HepG2 (cell line): ENCODE data around the gene CD207. TPM values are rescaled to one million over a fixed set of nuclear protein-coding genes. Genes with fewer than 3 reads are reported as not detected.

ENCODE experiments used
- ARID3A ChIP-seq: IDR thresholded peaks from 2 replicates; pipeline ENCODE4 v1.6.1; 2012; ENCODE audit warnings: low read depth, low read length, improper control_type of control experiment
- FUBP1 ChIP-seq: sonication (generic); formaldehyde crosslinking; IDR thresholded peaks from 2 replicates; pipeline ENCODE4 v1.5.1; 2020; ENCODE audit warnings: missing genetic modification reagents, mild to moderate bottlenecking, borderline replicate concordance
- GFI1 ChIP-seq: sonication (generic); formaldehyde crosslinking; IDR thresholded peaks from 2 replicates; pipeline ENCODE4 v1.5.0; 2020; ENCODE audit warnings: missing genetic modification reagents, mild to moderate bottlenecking, borderline replicate concordance
- GTF3A ChIP-seq: sonication (generic); formaldehyde crosslinking; conservative IDR thresholded peaks from 2 replicates; pipeline ENCODE4 v1.4.0; 2020; ENCODE audit warnings: mild to moderate bottlenecking, missing genetic modification reagents
- MED1 ChIP-seq: sonication (generic); formaldehyde crosslinking; IDR thresholded peaks from 2 replicates; pipeline ENCODE4 v1.4.0; 2020; ENCODE audit warnings: missing genetic modification reagents
- NR1H2 ChIP-seq: sonication (generic); formaldehyde crosslinking; IDR thresholded peaks from 2 replicates; pipeline ENCODE4 v1.8.1; 2022; ENCODE audit warnings: low read depth, missing genetic modification reagents, borderline replicate concordance
- PCBP1 ChIP-seq: fragments of 200-400 bp; formaldehyde crosslinking; IDR thresholded peaks from 2 replicates; pipeline ENCODE4 v1.6.1; 2017; ENCODE audit warnings: mild to moderate bottlenecking, low read depth, low read length, borderline replicate concordance
- POLR2AphosphoS2 ChIP-seq: IDR thresholded peaks from 2 replicates; pipeline ENCODE4 v1.6.1; 2011; ENCODE audit warnings: low read depth, low read length, improper control_type of control experiment
- PPARG ChIP-seq: conservative IDR thresholded peaks from 2 replicates; pipeline ENCODE4 v1.6.1; 2016; ENCODE audit warnings: missing biosample characterization, missing genetic modification reagents
- RAD21 ChIP-seq: fragments of 450-650 bp; formaldehyde crosslinking; IDR thresholded peaks from 2 replicates; pipeline ENCODE4 v1.5.0; 2020; ENCODE audit warnings: mild to moderate bottlenecking
- SALL2 ChIP-seq: sonication (generic); formaldehyde crosslinking; IDR thresholded peaks from 2 replicates; pipeline ENCODE4 v1.8.1; 2023; ENCODE audit warnings: mild to moderate bottlenecking, missing genetic modification reagents, inconsistent platforms
- SMAD1 ChIP-seq: sonication (generic); formaldehyde crosslinking; IDR thresholded peaks from 2 replicates; pipeline ENCODE4 v1.4.0; 2020; ENCODE audit warnings: missing genetic modification reagents, low read depth, mild to moderate bottlenecking, borderline replicate concordance
- TEAD2 ChIP-seq: sonication (generic); formaldehyde crosslinking; IDR thresholded peaks from 2 replicates; pipeline ENCODE4 v1.9.0; 2021; ENCODE audit warnings: missing genetic modification reagents
- TOPORS ChIP-seq: sonication (generic); formaldehyde crosslinking; IDR thresholded peaks from 2 replicates; pipeline ENCODE4 v1.8.0; 2023; ENCODE audit warnings: mild to moderate bottlenecking, missing genetic modification reagents
- TSC22D2 ChIP-seq: sonication (generic); formaldehyde crosslinking; IDR thresholded peaks from 2 replicates; pipeline ENCODE4 v1.5.1; 2020; ENCODE audit warnings: missing genetic modification reagents, mild to moderate bottlenecking, borderline replicate concordance
- USF2 ChIP-seq, 2 experiments: sonication (generic) in 1 of 2; formaldehyde crosslinking in 1 of 2; IDR thresholded peaks; 2 replicates each; pipeline versions ENCODE4 v1.5.1 to v1.6.1; 2011 to 2020; ENCODE audit warnings: borderline replicate concordance in 1 of 2, low read depth in 1 of 2, low read length in 1 of 2, mild to moderate bottlenecking in 1 of 2, missing genetic modification reagents in 1 of 2, moderate library complexity in 1 of 2
- ZBTB8A ChIP-seq: sonication (generic); formaldehyde crosslinking; IDR thresholded peaks from 2 replicates; pipeline ENCODE4 v1.4.0; 2020; ENCODE audit warnings: mild to moderate bottlenecking, low read depth, missing genetic modification reagents, borderline replicate concordance
- ZFY ChIP-seq: sonication (generic); formaldehyde crosslinking; IDR thresholded peaks from 2 replicates; pipeline ENCODE4 v1.4.0; 2020; ENCODE audit warnings: missing genetic modification reagents
- ZNF225 ChIP-seq: sonication (generic); formaldehyde crosslinking; IDR thresholded peaks from 2 replicates; pipeline ENCODE4 v1.4.0; 2020; ENCODE audit warnings: mild to moderate bottlenecking, missing genetic modification reagents
- ZNF484 ChIP-seq: sonication (generic); formaldehyde crosslinking; IDR thresholded peaks from 2 replicates; pipeline ENCODE4 v1.5.1; 2020; ENCODE audit warnings: mild to moderate bottlenecking, low read depth, missing genetic modification reagents, borderline replicate concordance
- polyA plus RNA-seq, 8 experiments: library from polyadenylated mRNA; depleted of rRNA in 3 of 8; stranded (reverse) in 7 of 8; unstranded in 1 of 8; fragments of >200 nt; fragmentation: Illumina TruSeq in 4 of 8; extraction: Trizol in 4 of 8; gene quantifications; 2 replicates each; pipeline versions ENCODE4 v1.2.1 to v1.2.3, GENCODE V29; 2011 to 2016; ENCODE audit warnings: low read depth in 4 of 8, missing spikeins in 1 of 8, mixed read lengths in 1 of 8; ENCODE audit not compliant: insufficient read depth in 1 of 8
- total RNA-seq, 5 experiments: library from RNA; depleted of rRNA; stranded (reverse); fragments of >200 nt; fragmentation: Illumina TruSeq; extraction: Trizol; gene quantifications; 2 replicates each; pipeline ENCODE4 v1.2.3, GENCODE V29; 2016; ENCODE audit warnings: low read depth in 1 of 5
- TF ChIP-seq, protein P1 (sequence below): sonication (generic); formaldehyde crosslinking; IDR thresholded peaks from 2 replicates; pipeline ENCODE4 v1.5.1; 2020; ENCODE audit warnings: mild to moderate bottlenecking, missing genetic modification reagents, borderline replicate concordance

Gene CD207
- total and polyA plus RNA-seq, 2 of the 13 experiments (the other 11 are each of a cell fraction or from before 2014, with no cell fraction given), result 0.09 to 0.15 TPM

- no peak for TF ChIP-seq FUBP1
- TF ChIP-seq PPARG, result peak; percentile 92
- TF ChIP-seq GTF3A, result peak; percentile 35; the same call in 1 of the 2 replicates
- no peak for TF ChIP-seq NR1H2 (CRISPR knock-in tag)
- peak; percentile 97 for TF ChIP-seq MED1 (CRISPR knock-in tag)
- peak; percentile 77; the same call in 1 of the 2 replicates for TF ChIP-seq SALL2 (CRISPR knock-in tag)
- no peak for TF ChIP-seq SMAD1 (CRISPR knock-in tag)
- no peak for TF ChIP-seq RAD21
- TF ChIP-seq POLR2AphosphoS2, result no peak
- TF ChIP-seq ZNF484 (CRISPR knock-in tag), result no peak
- peak; percentile 89 for TF ChIP-seq ARID3A
- no peak for TF ChIP-seq ZFY (CRISPR knock-in tag)
- no peak for TF ChIP-seq ZNF225 (CRISPR knock-in tag)
- TF ChIP-seq, protein P1, sequence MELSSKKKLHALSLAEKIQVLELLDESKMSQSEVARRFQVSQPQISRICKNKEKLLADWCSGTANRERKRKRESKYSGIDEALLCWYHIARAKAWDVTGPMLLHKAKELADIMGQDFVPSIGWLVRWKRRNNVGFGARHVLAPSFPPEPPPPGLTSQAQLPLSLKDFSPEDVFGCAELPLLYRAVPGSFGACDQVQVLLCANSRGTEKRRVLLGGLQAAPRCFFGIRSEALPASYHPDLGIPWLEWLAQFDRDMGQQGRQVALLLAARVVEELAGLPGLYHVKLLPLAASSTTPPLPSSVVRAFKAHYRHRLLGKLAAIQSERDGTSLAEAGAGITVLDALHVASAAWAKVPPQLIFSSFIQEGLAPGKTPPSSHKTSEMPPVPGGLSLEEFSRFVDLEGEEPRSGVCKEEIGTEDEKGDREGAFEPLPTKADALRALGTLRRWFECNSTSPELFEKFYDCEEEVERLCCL, result no peak
- no peak for TF ChIP-seq TEAD2 (CRISPR knock-in tag)
- no peak for TF ChIP-seq PCBP1
- peak; percentile 57; the same call in 1 of the 2 replicates for TF ChIP-seq GFI1 (CRISPR knock-in tag)
- no peak for TF ChIP-seq USF2 (IDR thresholded peaks at IDR 0.05; ENCODE audit: low read depth, low read length)
- no peak for TF ChIP-seq USF2 (CRISPR knock-in tag; IDR thresholded peaks at IDR 0.05; ENCODE audit: borderline replicate concordance)
- TF ChIP-seq TSC22D2, result no peak
- TF ChIP-seq TOPORS (CRISPR knock-in tag), result no peak
- TF ChIP-seq ZBTB8A (CRISPR knock-in tag), result no peak
These were observed 28.4 kb downstream of the CD207 start (continued) for GRCh38 chr2:70807102-70807827.
